HFFc6 (cell line): Measurements from ENCODE around the gene GPR176. TPM values are rescaled to one million over a fixed set of nuclear protein-coding genes. Genes with fewer than 3 reads are reported as not detected.

Experiments
- DNase-seq: peaks from one replicate; pipeline ENCODE4 v3.0.0-alpha.2; 2018
- H3K27ac Mint-ChIP-seq: 2 replicates; pipeline ENCODE4 v1.8.0; 2020; ENCODE audit warnings: mild to moderate bottlenecking, mixed read lengths
- H3K27me3 Mint-ChIP-seq: 2 replicates; pipeline ENCODE4 v1.8.0; 2021; ENCODE audit warnings: mild to moderate bottlenecking, moderate library complexity, mixed read lengths; ENCODE audit not compliant: insufficient read depth
- H3K36me3 Mint-ChIP-seq: 2 replicates; pipeline ENCODE4 v1.8.0; 2021; ENCODE audit warnings: low read depth, mixed read lengths
- H3K4me1 Mint-ChIP-seq: 2 replicates; pipeline ENCODE4 v1.8.0; 2020; ENCODE audit warnings: low read depth, mixed read lengths
- H3K4me3 Mint-ChIP-seq: 2 replicates; pipeline ENCODE4 v1.8.0; 2020; ENCODE audit warnings: mild to moderate bottlenecking, moderate library complexity, mixed read lengths
- H3K9me3 Mint-ChIP-seq: 2 replicates; pipeline ENCODE4 v1.8.0; 2020; ENCODE audit warnings: mild to moderate bottlenecking, mixed read lengths
- total RNA-seq, 6 experiments: library from RNA; stranded (reverse); fragmentation: NEBNext Ultra II Directional; extraction: Animal tissue kit (Norgen Biotek cat#: 25700); gene quantifications; 2 replicates in 1 of 6; 3 replicates in 5 of 6; pipeline ENCODE4 v1.2.3, GENCODE V29; 2021
- TF ChIP-seq, protein P1 (sequence below): fragments of 200-600 bp; sonication (generic); IDR thresholded peaks from 2 replicates; pipeline ENCODE4 v1.5.0; 2021; ENCODE audit warnings: antibody characterized with exemption, mild to moderate bottlenecking

The GPR176 gene
- total RNA-seq, 6 experiments from 2014 or later: 151 to 193 (median 169) TPM

DNA sequence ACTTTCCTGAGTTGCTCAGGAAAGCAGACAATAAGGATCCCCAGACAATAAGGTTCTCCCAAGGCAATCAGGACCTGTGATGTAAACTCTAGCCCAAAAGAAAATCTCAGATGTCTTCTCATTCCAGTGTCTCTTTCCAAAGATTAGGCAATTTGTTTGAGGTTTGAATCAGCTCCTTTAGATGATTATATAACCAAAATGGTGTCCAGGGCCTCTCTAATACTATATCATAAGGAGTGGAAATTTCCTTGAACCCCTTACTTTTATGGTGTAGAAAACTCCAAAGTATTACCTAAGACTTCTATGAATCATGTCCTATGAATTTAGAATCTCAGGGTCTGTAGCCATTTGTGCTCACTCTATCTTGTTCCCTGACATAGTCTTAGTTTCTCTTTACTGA, 65.9 kb downstream of the GPR176 start:
- DNase-seq: peak; percentile 45
- Mint-ChIP-seq H3K4me3 (peak overlapping the region; percentile 46), H3K27me3 (no peaks in the 10 kb centered on the region; the same call in 1 of the 2 replicates), H3K27ac (peak overlapping the region; percentile 76), H3K4me1 (peaks cover 86% of the 10 kb centered on the region), H3K36me3 (peaks cover 49% of the 10 kb centered on the region), H3K9me3 (no peaks in the 10 kb centered on the region)
- TF ChIP-seq, protein P1, sequence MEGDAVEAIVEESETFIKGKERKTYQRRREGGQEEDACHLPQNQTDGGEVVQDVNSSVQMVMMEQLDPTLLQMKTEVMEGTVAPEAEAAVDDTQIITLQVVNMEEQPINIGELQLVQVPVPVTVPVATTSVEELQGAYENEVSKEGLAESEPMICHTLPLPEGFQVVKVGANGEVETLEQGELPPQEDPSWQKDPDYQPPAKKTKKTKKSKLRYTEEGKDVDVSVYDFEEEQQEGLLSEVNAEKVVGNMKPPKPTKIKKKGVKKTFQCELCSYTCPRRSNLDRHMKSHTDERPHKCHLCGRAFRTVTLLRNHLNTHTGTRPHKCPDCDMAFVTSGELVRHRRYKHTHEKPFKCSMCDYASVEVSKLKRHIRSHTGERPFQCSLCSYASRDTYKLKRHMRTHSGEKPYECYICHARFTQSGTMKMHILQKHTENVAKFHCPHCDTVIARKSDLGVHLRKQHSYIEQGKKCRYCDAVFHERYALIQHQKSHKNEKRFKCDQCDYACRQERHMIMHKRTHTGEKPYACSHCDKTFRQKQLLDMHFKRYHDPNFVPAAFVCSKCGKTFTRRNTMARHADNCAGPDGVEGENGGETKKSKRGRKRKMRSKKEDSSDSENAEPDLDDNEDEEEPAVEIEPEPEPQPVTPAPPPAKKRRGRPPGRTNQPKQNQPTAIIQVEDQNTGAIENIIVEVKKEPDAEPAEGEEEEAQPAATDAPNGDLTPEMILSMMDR: no peak

DNA sequence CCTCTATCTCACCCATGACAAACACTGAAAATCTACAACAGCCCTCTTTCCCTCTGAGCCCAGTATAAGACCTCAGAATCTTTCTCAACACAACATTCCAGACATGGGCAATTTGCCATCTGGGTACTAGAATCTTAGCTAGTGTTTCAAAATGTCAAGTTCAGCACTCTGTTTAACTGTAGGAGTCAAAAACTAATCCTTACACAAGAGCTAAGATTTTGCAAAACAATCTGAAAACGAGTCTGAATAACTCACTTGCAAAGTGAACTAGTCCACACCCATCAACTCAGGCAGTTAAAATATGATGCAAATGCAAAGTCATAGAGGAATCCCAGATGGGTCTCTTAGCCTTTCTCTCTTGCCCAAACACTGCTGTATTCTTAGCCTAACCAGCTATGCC, 67.8 kb downstream of the GPR176 start:
- Mint-ChIP-seq H3K27me3 (no peaks in the 10 kb centered on the region; the same call in 1 of the 2 replicates), H3K4me1 (peaks cover 96% of the 10 kb centered on the region), H3K9me3 (no peaks in the 10 kb centered on the region), H3K36me3 (peaks cover 43% of the 10 kb centered on the region), H3K4me3 (peak overlapping the region; percentile 49; the same call in 1 of the 2 replicates), H3K27ac (peak overlapping the region; percentile 85)
- TF ChIP-seq, protein P1: no peak
- peak; percentile 54 for DNase-seq

DNA sequence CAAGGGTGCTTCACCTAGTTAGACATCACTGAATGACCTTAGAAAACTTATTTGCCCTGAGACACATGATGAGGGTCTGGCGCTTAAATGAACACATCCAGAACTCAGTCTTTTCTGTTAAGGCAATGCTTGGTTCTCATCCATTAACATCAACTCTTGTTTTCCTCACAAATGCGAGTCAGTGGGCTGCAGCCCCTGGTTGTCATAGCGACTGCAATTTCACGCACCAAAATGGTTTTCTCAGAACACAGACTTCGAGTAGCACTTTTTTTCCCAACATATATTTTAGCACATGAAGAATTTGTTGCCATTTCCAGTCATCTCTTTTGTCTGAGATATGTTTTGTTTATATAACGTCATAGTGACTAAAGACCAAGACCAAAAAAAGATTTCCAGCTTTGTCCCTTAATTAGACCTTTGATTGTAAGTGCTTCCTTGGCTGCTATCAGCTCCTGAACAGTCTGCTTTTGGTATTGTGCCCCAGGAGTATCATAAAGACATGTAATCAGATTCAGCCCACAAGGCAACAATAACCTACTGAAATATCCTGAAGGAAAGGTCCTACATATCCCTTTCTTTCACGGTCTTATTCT, 68.5 kb downstream of the GPR176 start:
- Mint-ChIP-seq H3K9me3 (no peaks in the 10 kb centered on the region), H3K27me3 (no peaks in the 10 kb centered on the region; the same call in 1 of the 2 replicates), H3K27ac (peak overlapping the region; percentile 85), H3K4me1 (peaks cover 97% of the 10 kb centered on the region), H3K36me3 (peaks cover 40% of the 10 kb centered on the region), H3K4me3 (peak overlapping the region; percentile 49; the same call in 1 of the 2 replicates)
- TF ChIP-seq, protein P1: no peak
- peak; percentile 32 for DNase-seq

DNA sequence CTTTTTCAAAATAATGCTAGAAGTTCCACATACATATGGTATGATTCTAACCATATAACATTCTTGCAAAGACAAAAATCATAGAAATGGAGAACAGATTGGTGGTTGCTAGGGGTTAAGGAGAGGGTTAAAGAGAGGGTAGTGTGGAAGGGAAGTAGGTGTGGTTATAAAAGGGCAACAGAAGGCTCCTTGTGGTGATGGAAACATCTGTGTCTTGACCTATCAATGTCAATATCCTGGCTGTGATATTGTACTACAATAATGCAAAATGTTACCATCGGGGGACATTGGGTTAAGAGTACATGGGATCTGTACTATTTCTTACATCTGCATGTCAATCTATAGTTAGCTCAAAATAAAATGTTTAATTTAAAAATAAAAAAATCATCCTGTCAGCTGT, 69.6 kb downstream of the GPR176 start:
- TF ChIP-seq, protein P1: no peak
- Mint-ChIP-seq H3K4me3 (no peak overlapping the region; the same call in 1 of the 2 replicates), H3K36me3 (peaks cover 37% of the 10 kb centered on the region), H3K27ac (peak overlapping the region; percentile 85), H3K27me3 (no peaks in the 10 kb centered on the region; the same call in 1 of the 2 replicates), H3K9me3 (no peaks in the 10 kb centered on the region), H3K4me1 (peaks cover 97% of the 10 kb centered on the region)
- no peak for DNase-seq

DNA sequence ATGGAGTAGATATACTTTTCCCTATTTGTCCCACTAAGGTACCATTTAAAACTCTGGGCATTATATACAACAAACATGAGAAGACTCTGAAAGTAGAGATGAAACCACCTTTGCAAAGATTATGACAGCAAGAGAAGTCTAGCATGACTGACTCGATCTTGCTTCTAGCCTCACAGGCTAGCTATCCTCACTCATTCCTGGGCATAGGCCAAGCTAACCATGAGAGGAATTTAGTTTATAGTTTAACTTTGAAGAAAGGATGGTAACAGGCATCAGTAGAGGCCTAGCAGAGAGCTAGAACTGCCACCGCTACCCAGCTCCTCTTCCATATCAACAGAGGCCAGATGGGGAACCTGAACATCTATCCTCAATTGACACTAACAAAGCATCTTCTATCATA, 74.0 kb downstream of the GPR176 start:
- Mint-ChIP-seq H3K27me3 (no peaks in the 10 kb centered on the region), H3K36me3 (peaks cover 56% of the 10 kb centered on the region), H3K4me3 (no peak overlapping the region), H3K27ac (peak overlapping the region; percentile 48), H3K4me1 (peaks cover 74% of the 10 kb centered on the region), H3K9me3 (no peaks in the 10 kb centered on the region)
- DNase-seq: no peak
- TF ChIP-seq, protein P1: no peak
